ENCODE data around the gene ABI1. TPM values are rescaled to one million over a fixed set of nuclear protein-coding genes. Genes with fewer than 3 reads are reported as not detected.

The ABI1 gene
- total RNA-seq, 1 donor = 71.4 TPM

GRCh38 chr10:26773633-26774032 lies 87.1 kb downstream of the ABI1 start:
- TF ChIP-seq CTCF (IDR thresholded peaks at IDR 0.05; ENCODE audit: insufficient read depth, low read length) = no peak
- H3K4me3 ChIP-seq (ENCODE audit: low read depth, low read length) = no peak overlapping the region
- no peak for DNase-seq (ENCODE audit: low read depth)

GRCh38 chr10:26770069-26770468 lies 90.7 kb downstream of the ABI1 start:
- TF ChIP-seq CTCF (IDR thresholded peaks at IDR 0.05; ENCODE audit: insufficient read depth, low read length) = no peak
- no peak for DNase-seq (ENCODE audit: low read depth)
- H3K4me3 ChIP-seq (ENCODE audit: low read depth, low read length) = no peak overlapping the region

- no peak for TF ChIP-seq CTCF (IDR thresholded peaks at IDR 0.05; ENCODE audit: insufficient read depth, low read length)
- H3K4me3 ChIP-seq (ENCODE audit: low read depth, low read length) = no peak overlapping the region
- DNase-seq (ENCODE audit: low read depth) = no peak
Measured at GRCh38 chr10:26765549-26765948, 95.2 kb downstream of the ABI1 start.

GRCh38 chr10:26759008-26759407 lies 101.8 kb downstream of the ABI1 start:
- no peak for DNase-seq (ENCODE audit: low read depth)
- no peak overlapping the region for H3K4me3 ChIP-seq (ENCODE audit: low read depth, low read length)
- TF ChIP-seq CTCF (IDR thresholded peaks at IDR 0.05; ENCODE audit: insufficient read depth, low read length) = no peak

GRCh38 chr10:26755443-26755903 lies 105.3 kb downstream of the ABI1 start:
- no peak overlapping the region for H3K4me3 ChIP-seq (ENCODE audit: low read depth, low read length)
- DNase-seq (ENCODE audit: low read depth) = peak; percentile 31
- no peak for TF ChIP-seq CTCF (IDR thresholded peaks at IDR 0.05; ENCODE audit: insufficient read depth, low read length)

GRCh38 chr10:26746061-26746460 lies 114.7 kb downstream of the ABI1 start:
- H3K4me3 ChIP-seq (ENCODE audit: low read depth, low read length) = no peak overlapping the region
- no peak for TF ChIP-seq CTCF (IDR thresholded peaks at IDR 0.05; ENCODE audit: insufficient read depth, low read length)
- no peak for DNase-seq (ENCODE audit: low read depth)

GRCh38 chr10:26743841-26744240 lies 116.9 kb downstream of the ABI1 start:
- H3K4me3 ChIP-seq (ENCODE audit: low read depth, low read length) = no peak overlapping the region
- DNase-seq (ENCODE audit: low read depth) = no peak
- no peak for TF ChIP-seq CTCF (IDR thresholded peaks at IDR 0.05; ENCODE audit: insufficient read depth, low read length)

All from fibroblast of the aortic adventitia (primary cell).